Gastroesophageal sphincter (tissue), 3 donors: ENCODE results near the gene IRF2BP2.

Experiments used
- CTCF ChIP-seq, 4 experiments: fragments of 200-600 bp in 2 of 4; fragments of 450-650 bp in 2 of 4; sonication (generic) in 1 of 4; IDR thresholded peaks; one replicate each; pipeline ENCODE4 v1.5.1; 2017 to 2019; ENCODE audit warnings: antibody characterized with exemption in 4 of 4, mild to moderate bottlenecking in 2 of 4, moderate library complexity in 2 of 4
- POLR2AphosphoS5 ChIP-seq: sonication (generic); formaldehyde crosslinking; IDR thresholded peaks from one replicate; pipeline ENCODE4 v1.6.1; 2017; ENCODE audit warnings: antibody characterized with exemption

- TF ChIP-seq POLR2AphosphoS5, result no peak
- TF ChIP-seq CTCF (IDR thresholded peaks at IDR 0.05), result no peak
Measured at GRCh38 chr1:234629026-234629425, 19.0 kb upstream of the IRF2BP2 start.
